LNCAP (cell line): Measurements from ENCODE around the gene COPZ1.
A peak's percentile ranks its signal among the peaks of the same experiment; 100 is the strongest.

Experiments
- TF ChIP-seq, protein P1 (sequence below): fragments of 450-650 bp; IDR thresholded peaks from 2 replicates; pipeline ENCODE4 v1.5.1; 2017; ENCODE audit warnings: mild to moderate bottlenecking

Gene COPZ1

DNA sequence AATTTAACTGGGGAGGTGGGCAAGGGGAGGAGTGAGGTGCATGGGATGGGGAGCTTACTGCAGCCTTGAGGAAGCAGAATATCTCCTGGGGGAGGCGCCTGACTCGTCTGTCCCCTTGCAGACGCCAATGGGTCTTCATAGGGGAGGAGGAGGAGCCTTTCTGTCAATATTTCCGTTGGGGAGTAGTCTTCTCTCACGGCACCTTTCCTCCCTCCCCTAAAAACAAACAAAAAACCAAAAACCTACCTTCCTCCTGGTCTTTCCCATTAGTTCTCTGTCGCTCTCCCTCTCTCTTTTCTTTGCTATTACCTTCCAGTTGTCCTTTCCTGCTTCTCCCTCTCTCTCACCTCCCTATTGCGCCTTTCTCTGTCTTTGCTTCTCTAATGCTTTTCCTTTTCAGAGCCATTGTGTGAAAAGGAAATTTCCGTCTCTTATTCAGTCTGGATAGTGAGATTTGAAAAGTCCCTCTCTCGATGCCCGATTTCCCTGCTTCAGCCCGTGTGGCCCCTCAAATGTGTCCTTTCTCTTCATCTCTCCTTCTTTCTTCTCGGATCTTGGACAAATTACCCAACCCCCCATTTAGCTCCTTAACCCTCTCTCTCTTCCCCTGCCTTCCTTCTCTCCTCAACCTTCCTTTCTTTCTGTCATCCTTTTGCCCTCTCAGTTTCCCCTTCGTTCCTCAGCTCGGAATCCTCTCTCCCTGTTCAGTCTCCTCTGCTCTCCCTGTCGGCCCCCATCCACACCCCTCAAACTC lies 33.4 kb downstream of the COPZ1 start:
- TF ChIP-seq, protein P1, sequence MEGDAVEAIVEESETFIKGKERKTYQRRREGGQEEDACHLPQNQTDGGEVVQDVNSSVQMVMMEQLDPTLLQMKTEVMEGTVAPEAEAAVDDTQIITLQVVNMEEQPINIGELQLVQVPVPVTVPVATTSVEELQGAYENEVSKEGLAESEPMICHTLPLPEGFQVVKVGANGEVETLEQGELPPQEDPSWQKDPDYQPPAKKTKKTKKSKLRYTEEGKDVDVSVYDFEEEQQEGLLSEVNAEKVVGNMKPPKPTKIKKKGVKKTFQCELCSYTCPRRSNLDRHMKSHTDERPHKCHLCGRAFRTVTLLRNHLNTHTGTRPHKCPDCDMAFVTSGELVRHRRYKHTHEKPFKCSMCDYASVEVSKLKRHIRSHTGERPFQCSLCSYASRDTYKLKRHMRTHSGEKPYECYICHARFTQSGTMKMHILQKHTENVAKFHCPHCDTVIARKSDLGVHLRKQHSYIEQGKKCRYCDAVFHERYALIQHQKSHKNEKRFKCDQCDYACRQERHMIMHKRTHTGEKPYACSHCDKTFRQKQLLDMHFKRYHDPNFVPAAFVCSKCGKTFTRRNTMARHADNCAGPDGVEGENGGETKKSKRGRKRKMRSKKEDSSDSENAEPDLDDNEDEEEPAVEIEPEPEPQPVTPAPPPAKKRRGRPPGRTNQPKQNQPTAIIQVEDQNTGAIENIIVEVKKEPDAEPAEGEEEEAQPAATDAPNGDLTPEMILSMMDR, result no peak

DNA sequence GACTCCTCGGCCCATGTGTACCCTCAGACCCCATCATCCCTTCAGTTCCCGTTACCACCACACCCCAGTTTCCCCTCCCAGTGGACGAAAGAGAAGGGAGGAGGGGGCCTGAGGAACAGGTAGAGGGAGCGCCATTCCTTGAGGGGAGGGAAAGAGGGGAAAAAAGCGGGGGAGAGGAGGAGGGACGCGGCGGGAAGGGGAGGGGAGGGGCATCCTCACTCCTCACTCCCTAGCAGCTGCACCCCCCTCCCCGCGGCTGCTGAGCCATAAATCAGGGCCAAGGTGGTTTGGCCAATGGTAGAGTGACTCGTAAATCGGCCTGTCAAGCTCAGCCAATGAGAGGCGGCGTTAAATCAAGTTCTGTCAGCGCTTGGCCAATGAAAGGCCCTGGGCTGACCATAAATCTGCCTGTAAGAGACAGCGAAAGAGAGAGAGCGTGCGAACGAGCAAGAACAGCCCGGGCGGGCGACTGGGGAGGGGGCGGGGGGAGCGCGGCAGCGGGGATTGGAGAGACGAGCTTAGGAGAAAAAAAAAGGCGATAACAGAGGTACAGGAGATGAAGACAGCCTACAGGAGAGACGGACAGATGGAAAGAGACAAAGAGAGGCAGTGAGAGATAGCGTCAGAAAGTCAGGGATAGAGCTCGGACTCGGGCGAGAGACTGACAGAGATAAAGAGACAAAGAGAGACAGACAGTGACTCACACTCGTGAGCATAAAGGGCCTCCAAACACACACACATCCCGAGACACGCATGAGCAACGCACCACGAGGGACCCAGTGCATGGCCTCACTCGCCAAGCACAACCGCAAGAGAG lies 34.2 kb downstream of the COPZ1 start:
- TF ChIP-seq, protein P1, result no peak

DNA sequence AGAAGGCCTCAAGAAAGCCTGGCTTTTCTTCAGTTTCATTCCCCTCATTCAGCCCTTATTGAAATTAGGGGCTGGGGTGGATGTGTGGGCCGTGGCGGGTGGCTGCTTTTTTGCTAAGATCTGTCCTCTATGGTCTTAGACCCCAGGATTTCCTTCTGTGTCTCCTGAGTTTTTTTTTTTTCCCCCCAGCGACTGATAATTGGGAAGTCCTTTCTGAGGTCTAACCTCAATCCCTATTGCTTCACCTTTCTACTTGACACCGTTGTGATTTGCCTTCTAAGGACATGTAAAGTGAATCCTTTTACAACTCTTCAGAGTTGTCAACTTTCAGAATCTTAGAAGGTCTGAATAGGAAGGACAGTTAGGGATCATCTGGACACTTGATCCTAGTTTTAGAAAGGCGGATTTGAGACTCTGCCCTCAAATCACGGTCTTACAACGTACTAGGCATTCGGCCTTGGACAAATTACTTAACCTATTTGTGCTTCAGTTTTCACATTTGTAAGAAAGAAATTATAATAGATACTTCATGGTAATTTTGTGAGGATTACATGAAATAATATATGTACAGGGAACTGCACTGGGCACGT lies 34.9 kb downstream of the COPZ1 start:
- TF ChIP-seq, protein P1, result no peak

DNA sequence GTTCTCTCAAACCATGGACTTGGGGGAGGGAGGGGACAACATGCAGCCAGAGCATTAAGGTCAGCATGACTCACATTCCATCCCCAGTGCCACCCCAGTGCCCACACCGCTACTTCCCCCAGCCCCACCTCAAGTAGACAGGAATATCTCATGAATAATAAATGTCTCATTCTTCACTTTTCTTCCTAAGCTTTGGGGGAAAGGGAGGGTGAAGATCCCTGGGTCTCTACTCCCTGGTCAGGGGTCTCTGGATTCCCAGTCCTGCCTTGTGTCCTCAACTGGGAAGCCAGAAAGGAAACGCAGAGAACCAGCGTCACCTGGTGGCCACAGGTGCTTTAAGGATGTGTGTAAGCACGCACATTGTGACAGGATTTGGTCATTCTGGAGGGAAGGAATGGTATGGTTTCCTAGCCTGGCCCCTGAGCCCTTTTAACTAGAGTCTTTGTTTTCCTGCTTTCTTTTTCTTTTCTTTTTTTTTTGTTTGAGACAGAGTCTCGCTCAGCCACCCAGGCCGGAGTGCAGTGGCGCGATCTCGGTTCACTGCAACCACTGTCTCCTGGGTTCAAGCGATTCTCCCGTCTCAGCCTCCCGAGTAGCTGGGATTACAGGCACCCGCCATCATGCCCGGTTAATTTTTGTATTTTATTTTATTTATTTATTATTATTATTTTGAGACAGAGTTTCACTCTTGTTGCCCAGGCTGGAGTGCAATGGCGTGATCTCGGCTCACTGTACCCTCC lies 36.0 kb downstream of the COPZ1 start:
- TF ChIP-seq, protein P1, result peak; percentile 76; the same call in 1 of the 2 replicates

DNA sequence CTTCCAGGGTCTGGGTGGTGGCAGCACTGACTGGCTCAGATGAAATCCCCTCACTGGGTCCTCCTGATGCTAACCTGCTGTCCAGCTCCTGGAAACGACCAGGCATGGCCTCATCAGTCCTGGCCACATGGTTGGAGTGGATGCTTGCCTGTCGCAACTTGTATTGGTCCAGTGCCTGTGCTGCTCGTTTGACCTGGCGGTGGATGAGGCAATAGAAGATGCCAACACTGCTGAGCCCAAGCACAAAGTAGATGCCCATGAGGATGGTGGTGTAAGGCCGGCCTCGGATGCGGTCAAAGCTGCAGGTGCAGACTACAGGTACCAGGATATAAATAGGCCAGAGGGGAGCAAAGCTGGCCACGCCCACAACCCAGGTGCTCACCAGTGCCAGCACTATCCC lies 38.1 kb downstream of the COPZ1 start:
- TF ChIP-seq, protein P1, result no peak

DNA sequence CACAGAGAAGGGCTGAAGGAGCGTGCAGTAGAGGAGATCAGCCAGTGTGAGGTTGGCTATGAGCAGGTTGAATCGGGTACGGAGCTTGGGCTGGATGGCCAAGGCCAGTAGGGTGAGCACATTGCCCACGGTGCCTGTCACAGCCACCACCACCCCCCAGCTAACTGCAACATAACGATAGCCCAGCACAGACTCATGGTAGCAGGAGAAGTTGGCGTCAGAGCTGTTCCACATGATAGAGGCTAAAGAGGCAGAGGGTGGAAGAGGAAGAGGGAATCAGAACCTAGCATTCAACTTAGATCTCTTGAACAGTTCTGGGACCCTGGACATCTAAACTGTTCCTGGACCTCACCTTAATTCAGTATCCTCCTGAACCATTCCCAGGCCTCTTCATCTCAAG lies 38.7 kb downstream of the COPZ1 start:
- TF ChIP-seq, protein P1, result no peak

DNA sequence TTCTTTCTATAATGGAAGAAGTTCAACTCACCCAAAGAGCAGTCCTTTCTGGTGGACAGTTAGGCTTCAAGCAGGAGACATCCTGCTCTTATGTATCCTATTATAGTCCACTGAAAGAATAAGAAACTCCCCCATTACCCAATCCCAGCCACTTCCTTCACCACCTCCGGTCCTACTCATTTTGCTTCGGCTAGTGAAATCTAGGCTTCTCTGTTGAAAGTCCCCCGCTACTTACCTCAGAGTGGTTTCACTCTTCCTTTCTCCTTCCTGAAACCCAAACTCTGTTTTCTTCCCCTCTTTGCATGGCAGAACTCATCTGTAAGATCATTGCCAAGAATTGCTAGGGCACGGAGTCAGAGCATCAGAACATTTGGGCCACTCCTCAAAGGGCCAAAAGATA lies 39.5 kb downstream of the COPZ1 start, which contains the start of gene GPR84:
GPR84 (minus strand) TSS at position 74 of the 400 bp plus-strand sequence. CDS start 635 bp downstream, outside the sequence.
- TF ChIP-seq, protein P1, result no peak
